Activated CD8-positive, alpha-beta memory T cell treated with anti-CD3 and anti-CD28 coated beads for 4 hours (primary cell): ENCODE data around the gene PREX1.
"Not testable (repeated sequence)": the region's sequence is repeated elsewhere in the genome, so short reads cannot be mapped to it uniquely, and the experiment has no call there.

Experiments
- DNase-seq, 2 donors: peaks; one replicate each; pipeline ENCODE4 v3.0.0-alpha.2; 2020; ENCODE audit warnings: low read depth in 2 of 2

The PREX1 gene

GRCh38 chr20:48604426-48604825, 223.4 kb downstream of the PREX1 start:
- no peak for DNase-seq

- DNase-seq, result no peak
Measured at GRCh38 chr20:48603819-48604405, 223.9 kb downstream of the PREX1 start.

- no peak for DNase-seq
Measured at GRCh38 chr20:48603116-48603818, 224.5 kb downstream of the PREX1 start.

- DNase-seq, result no peak
Measured at GRCh38 chr20:48601798-48602197, 226.0 kb downstream of the PREX1 start.

- DNase-seq, result no peak
Measured at GRCh38 chr20:48600470-48600945, 227.3 kb downstream of the PREX1 start.

- no peak for DNase-seq
Measured at GRCh38 chr20:48599748-48600469, 227.9 kb downstream of the PREX1 start.

- no peak for DNase-seq
Measured at GRCh38 chr20:48599106-48599747, 228.6 kb downstream of the PREX1 start.

GRCh38 chr20:48598303-48598941, 229.4 kb downstream of the PREX1 start:
- not testable (repeated sequence) for DNase-seq

GRCh38 chr20:48597521-48598302, 230.1 kb downstream of the PREX1 start:
- DNase-seq, result no peak

- DNase-seq, result no peak
Measured at GRCh38 chr20:48596334-48596898, 231.4 kb downstream of the PREX1 start.

GRCh38 chr20:48595495-48596333, 232.1 kb downstream of the PREX1 start:
- DNase-seq, result no peak

- no peak for DNase-seq
Measured at GRCh38 chr20:48594533-48594932, 233.3 kb downstream of the PREX1 start.

- DNase-seq, result no peak
Measured at GRCh38 chr20:48592107-48592940, 235.5 kb downstream of the PREX1 start.

GRCh38 chr20:48586730-48587129, 241.1 kb downstream of the PREX1 start:
- no peak for DNase-seq

- DNase-seq, result no peak
Measured at GRCh38 chr20:48585061-48585870, 242.5 kb downstream of the PREX1 start.

- no peak for DNase-seq
Measured at GRCh38 chr20:48584391-48585060, 243.3 kb downstream of the PREX1 start.

GRCh38 chr20:48583801-48584200, 244.0 kb downstream of the PREX1 start:
- no peak for DNase-seq
